ENCODE measurements around the gene PELI1.
A peak's percentile ranks its signal among the peaks of the same experiment; 100 is the strongest.

PELI1 gene, protein sequence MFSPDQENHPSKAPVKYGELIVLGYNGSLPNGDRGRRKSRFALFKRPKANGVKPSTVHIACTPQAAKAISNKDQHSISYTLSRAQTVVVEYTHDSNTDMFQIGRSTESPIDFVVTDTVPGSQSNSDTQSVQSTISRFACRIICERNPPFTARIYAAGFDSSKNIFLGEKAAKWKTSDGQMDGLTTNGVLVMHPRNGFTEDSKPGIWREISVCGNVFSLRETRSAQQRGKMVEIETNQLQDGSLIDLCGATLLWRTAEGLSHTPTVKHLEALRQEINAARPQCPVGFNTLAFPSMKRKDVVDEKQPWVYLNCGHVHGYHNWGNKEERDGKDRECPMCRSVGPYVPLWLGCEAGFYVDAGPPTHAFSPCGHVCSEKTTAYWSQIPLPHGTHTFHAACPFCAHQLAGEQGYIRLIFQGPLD

GRCh38 chr2:64144057-64145013, at the start of gene PELI1:
Gene PELI1 (minus strand): TSS chr2:64144420. CDS start chr2:64108310, 36,110 bp downstream.
- Histone ChIP-seq H3K9ac (ENCODE audit: low read length) (peak within 1 kb of the TSS; percentile 94), H3K36me3 (ENCODE audit: control insufficient read depth, low read depth, low read length) (no peaks in the 10 kb centered on the region), H3K4me1 (ENCODE audit: control insufficient read depth, low read depth, low read length) (peaks cover 30% of the 10 kb centered on the region), H3K4me3 (ENCODE audit: low read length) (peak within 1 kb of the TSS; percentile 97), H3K27me3 (ENCODE audit: control insufficient read depth, insufficient read depth, low read length) (no peaks in the 10 kb centered on the region), H3K9me3 (ENCODE audit: control insufficient read depth, low read depth, low read length) (no peaks in the 10 kb centered on the region), H3K27ac (ENCODE audit: low read length) (peak within 1 kb of the TSS; percentile 84)

DNA sequence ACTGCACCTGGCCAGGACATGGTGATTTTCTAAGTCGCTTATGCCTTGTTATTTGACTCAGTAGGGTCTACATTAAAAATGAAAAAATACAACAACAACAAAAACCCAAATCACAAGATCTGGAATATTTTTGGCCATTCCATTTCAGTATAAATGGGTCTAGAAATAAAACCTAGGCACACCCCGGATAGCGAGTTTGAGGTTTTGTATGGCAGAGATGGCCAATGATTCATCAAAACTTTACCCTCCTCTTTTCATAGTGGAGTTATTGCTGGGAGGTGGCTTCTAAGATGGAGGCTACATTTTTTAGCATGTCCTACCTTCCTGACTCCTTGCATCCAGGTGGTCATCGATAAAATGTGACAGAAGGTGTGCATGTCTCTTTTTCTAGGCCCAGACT, 49.3 kb upstream of the PELI1 start:
- Histone ChIP-seq H3K4me3 (ENCODE audit: low read length) (no peak overlapping the region), H3K36me3 (ENCODE audit: control insufficient read depth, low read depth, low read length) (no peaks in the 10 kb centered on the region), H3K27me3 (ENCODE audit: control insufficient read depth, insufficient read depth, low read length) (no peaks in the 10 kb centered on the region), H3K4me1 (ENCODE audit: control insufficient read depth, low read depth, low read length) (peaks cover 18% of the 10 kb centered on the region), H3K9ac (ENCODE audit: low read length) (no peak overlapping the region), H3K27ac (ENCODE audit: low read length) (no peak overlapping the region), H3K9me3 (ENCODE audit: control insufficient read depth, low read depth, low read length) (no peaks in the 10 kb centered on the region)

DNA sequence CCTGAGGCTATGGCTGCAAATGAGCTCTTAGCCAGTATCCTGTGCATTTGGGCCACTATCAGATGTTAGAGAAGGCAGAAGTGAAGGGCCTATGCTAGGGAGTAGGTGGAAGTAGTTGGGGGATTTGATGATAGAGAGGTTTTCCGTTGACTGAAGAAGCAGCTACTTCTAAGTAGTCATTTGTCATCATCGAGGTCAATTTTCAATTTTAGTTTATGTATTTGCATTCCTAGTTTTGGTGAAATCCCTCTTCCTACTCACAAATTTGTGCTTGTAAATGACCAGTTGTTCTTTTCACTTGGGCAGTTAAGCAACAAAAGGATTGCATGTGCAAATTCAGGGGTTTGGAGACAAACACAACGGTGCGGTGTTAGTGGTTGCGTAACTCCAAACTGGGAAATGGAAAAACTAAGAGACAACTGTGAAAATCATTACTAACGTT, 48.5 kb upstream of the PELI1 start:
- H3K27ac ChIP-seq (ENCODE audit: low read length): no peak overlapping the region
- H3K4me3 ChIP-seq (ENCODE audit: low read length): no peak overlapping the region
- no peaks in the 10 kb centered on the region for H3K27me3 ChIP-seq (ENCODE audit: control insufficient read depth, insufficient read depth, low read length)
- H3K9ac ChIP-seq (ENCODE audit: low read length): no peak overlapping the region
- no peaks in the 10 kb centered on the region for H3K9me3 ChIP-seq (ENCODE audit: control insufficient read depth, low read depth, low read length)
- peaks cover 21% of the 10 kb centered on the region for H3K4me1 ChIP-seq (ENCODE audit: control insufficient read depth, low read depth, low read length)
- no peaks in the 10 kb centered on the region for H3K36me3 ChIP-seq (ENCODE audit: control insufficient read depth, low read depth, low read length)

DNA sequence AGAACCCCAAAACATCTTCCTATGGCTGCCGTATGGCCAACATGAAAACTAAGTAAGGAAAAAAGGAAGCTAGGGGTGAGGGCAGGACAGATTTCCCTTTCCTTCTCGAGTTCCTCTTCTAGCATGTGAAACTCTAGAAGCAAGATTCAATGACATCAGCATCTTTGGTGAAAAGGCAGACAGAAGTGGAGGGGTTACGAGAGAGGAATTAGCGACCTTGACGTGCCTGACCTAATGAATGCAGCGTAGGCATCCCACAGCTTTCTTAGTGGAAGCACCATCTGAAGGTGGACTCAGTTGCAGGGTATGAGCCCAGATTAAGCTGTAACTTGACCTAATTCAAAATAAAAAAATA, 47.9 kb upstream of the PELI1 start:
- Histone ChIP-seq H3K4me1 (ENCODE audit: control insufficient read depth, low read depth, low read length) (peaks cover 20% of the 10 kb centered on the region), H3K27ac (ENCODE audit: low read length) (no peak overlapping the region), H3K4me3 (ENCODE audit: low read length) (no peak overlapping the region), H3K27me3 (ENCODE audit: control insufficient read depth, insufficient read depth, low read length) (no peaks in the 10 kb centered on the region), H3K9ac (ENCODE audit: low read length) (no peak overlapping the region), H3K36me3 (ENCODE audit: control insufficient read depth, low read depth, low read length) (no peaks in the 10 kb centered on the region), H3K9me3 (ENCODE audit: control insufficient read depth, low read depth, low read length) (no peaks in the 10 kb centered on the region)

DNA sequence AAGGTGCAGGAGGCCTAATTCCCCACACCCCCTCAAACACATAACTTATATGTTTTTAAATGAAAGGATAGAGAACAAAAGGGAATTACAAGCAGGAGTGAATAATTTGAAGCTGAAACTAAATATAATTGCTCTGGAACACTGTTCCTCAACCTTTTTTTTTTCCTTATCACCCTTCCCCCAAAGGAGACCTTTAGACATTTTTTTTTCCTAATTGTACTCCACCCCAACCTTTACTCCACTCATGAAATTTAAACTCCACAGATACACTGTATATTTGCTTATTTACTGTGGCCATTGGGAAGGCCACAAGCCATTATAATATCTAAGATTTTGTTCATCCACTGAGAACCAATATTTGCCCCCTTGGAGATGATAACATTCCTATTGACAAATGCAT, 45.4 kb upstream of the PELI1 start:
- H3K27ac ChIP-seq (ENCODE audit: low read length): no peak overlapping the region
- H3K4me3 ChIP-seq (ENCODE audit: low read length): no peak overlapping the region
- H3K27me3 ChIP-seq (ENCODE audit: control insufficient read depth, insufficient read depth, low read length): no peaks in the 10 kb centered on the region
- peaks cover 20% of the 10 kb centered on the region for H3K4me1 ChIP-seq (ENCODE audit: control insufficient read depth, low read depth, low read length)
- no peaks in the 10 kb centered on the region for H3K36me3 ChIP-seq (ENCODE audit: control insufficient read depth, low read depth, low read length)
- H3K9ac ChIP-seq (ENCODE audit: low read length): no peak overlapping the region
- H3K9me3 ChIP-seq (ENCODE audit: control insufficient read depth, low read depth, low read length): no peaks in the 10 kb centered on the region

DNA sequence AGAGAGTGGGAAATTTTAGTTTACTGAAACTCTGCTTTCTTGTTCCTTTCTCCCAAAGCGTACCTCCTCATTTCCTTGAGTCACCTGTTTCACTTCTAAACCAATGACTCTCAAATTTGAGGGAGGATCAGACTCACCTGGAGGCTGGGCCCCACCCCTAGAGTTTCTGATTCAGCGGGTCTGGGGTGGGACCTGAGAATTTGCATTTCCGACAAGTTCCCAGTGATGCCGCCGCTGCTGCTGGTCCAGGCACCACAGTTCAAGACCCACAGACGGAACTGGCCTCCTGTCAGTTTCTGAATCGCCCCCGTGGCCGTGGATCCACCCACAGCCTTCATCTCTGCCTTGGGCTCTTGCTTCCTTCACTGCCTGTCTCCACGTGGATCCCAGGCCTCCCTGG, 44.9 kb upstream of the PELI1 start:
- H3K4me1 ChIP-seq (ENCODE audit: control insufficient read depth, low read depth, low read length): peaks cover 20% of the 10 kb centered on the region
- H3K27ac ChIP-seq (ENCODE audit: low read length): no peak overlapping the region

GRCh38 chr2:64186699-64187605, 42.7 kb upstream of the PELI1 start:
- Histone ChIP-seq H3K9me3 (ENCODE audit: control insufficient read depth, low read depth, low read length) (no peaks in the 10 kb centered on the region), H3K27me3 (ENCODE audit: control insufficient read depth, insufficient read depth, low read length) (no peaks in the 10 kb centered on the region), H3K4me3 (ENCODE audit: low read length) (no peak overlapping the region), H3K36me3 (ENCODE audit: control insufficient read depth, low read depth, low read length) (no peaks in the 10 kb centered on the region), H3K9ac (ENCODE audit: low read length) (no peak overlapping the region), H3K4me1 (ENCODE audit: control insufficient read depth, low read depth, low read length) (peaks cover 15% of the 10 kb centered on the region), H3K27ac (ENCODE audit: low read length) (no peak overlapping the region)

More for the DNA sequence above, 44.9 kb upstream of the PELI1 start:
- no peaks in the 10 kb centered on the region for H3K36me3 ChIP-seq (ENCODE audit: control insufficient read depth, low read depth, low read length)
- H3K9ac ChIP-seq (ENCODE audit: low read length): no peak overlapping the region
- no peaks in the 10 kb centered on the region for H3K9me3 ChIP-seq (ENCODE audit: control insufficient read depth, low read depth, low read length)
- no peaks in the 10 kb centered on the region for H3K27me3 ChIP-seq (ENCODE audit: control insufficient read depth, insufficient read depth, low read length)
- H3K4me3 ChIP-seq (ENCODE audit: low read length): no peak overlapping the region

DNA sequence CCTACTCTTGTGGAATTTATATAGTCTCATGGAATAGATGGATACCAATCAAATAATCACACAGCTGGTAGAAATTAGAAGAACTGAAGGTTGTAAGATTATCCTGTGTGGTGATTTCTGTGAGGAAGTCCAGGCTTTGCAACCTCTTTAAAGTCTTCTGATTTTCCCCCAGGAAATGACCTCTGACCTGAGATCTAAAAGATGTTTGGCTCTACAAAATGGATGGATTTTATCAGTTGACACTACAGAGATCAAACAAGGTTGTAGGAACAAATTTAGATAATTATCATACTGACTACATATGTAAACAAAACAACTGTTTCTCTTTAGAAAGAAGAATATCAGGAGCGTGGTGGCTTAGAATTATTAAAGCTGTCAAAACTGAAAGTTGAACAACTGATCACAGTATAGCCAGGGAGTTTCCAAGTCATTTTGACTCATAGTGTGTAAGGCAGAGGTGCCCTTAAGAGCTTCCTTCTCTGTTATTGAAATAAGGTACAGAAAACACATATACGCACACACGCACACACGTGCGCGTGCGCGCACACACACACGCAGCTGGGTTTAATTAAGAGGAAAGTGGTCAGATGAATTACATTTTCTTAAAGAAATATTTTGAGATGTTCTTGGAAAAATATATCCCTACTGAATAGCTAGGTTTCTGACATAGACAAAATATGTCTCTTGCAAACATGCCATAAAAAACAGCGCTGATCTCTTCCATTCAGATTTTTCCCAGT, 35.5 kb upstream of the PELI1 start:
- Histone ChIP-seq H3K36me3 (ENCODE audit: control insufficient read depth, low read depth, low read length) (no peaks in the 10 kb centered on the region), H3K9ac (ENCODE audit: low read length) (no peak overlapping the region), H3K9me3 (ENCODE audit: control insufficient read depth, low read depth, low read length) (no peaks in the 10 kb centered on the region), H3K4me1 (ENCODE audit: control insufficient read depth, low read depth, low read length) (no peaks in the 10 kb centered on the region), H3K4me3 (ENCODE audit: low read length) (no peak overlapping the region), H3K27me3 (ENCODE audit: control insufficient read depth, insufficient read depth, low read length) (no peaks in the 10 kb centered on the region), H3K27ac (ENCODE audit: low read length) (no peak overlapping the region)

GRCh38 chr2:64177315-64177714, 33.1 kb upstream of the PELI1 start:
- no peaks in the 10 kb centered on the region for H3K36me3 ChIP-seq (ENCODE audit: control insufficient read depth, low read depth, low read length)
- no peak overlapping the region for H3K9ac ChIP-seq (ENCODE audit: low read length)
- H3K4me1 ChIP-seq (ENCODE audit: control insufficient read depth, low read depth, low read length): peaks cover 9% of the 10 kb centered on the region
- no peaks in the 10 kb centered on the region for H3K9me3 ChIP-seq (ENCODE audit: control insufficient read depth, low read depth, low read length)
- H3K27ac ChIP-seq (ENCODE audit: low read length): no peak overlapping the region
- no peaks in the 10 kb centered on the region for H3K27me3 ChIP-seq (ENCODE audit: control insufficient read depth, insufficient read depth, low read length)
- no peak overlapping the region for H3K4me3 ChIP-seq (ENCODE audit: low read length)

- no peaks in the 10 kb centered on the region for H3K36me3 ChIP-seq (ENCODE audit: control insufficient read depth, low read depth, low read length)
- H3K27ac ChIP-seq (ENCODE audit: low read length): no peak overlapping the region
- no peaks in the 10 kb centered on the region for H3K9me3 ChIP-seq (ENCODE audit: control insufficient read depth, low read depth, low read length)
- peaks cover 13% of the 10 kb centered on the region for H3K4me1 ChIP-seq (ENCODE audit: control insufficient read depth, low read depth, low read length)
- no peak overlapping the region for H3K9ac ChIP-seq (ENCODE audit: low read length)
- no peak overlapping the region for H3K4me3 ChIP-seq (ENCODE audit: low read length)
- no peaks in the 10 kb centered on the region for H3K27me3 ChIP-seq (ENCODE audit: control insufficient read depth, insufficient read depth, low read length)
These were observed 31.4 kb upstream of the PELI1 start for GRCh38 chr2:64175419-64176197.
